ENCODE data around the gene LARGE2. TPM values are rescaled to one million over a fixed set of nuclear protein-coding genes. Genes with fewer than 3 reads are reported as not detected.

LARGE2 gene
- total and polyA plus RNA-seq, 2 experiments from 2014 or later = 4.3 to 9.7 TPM

DNA sequence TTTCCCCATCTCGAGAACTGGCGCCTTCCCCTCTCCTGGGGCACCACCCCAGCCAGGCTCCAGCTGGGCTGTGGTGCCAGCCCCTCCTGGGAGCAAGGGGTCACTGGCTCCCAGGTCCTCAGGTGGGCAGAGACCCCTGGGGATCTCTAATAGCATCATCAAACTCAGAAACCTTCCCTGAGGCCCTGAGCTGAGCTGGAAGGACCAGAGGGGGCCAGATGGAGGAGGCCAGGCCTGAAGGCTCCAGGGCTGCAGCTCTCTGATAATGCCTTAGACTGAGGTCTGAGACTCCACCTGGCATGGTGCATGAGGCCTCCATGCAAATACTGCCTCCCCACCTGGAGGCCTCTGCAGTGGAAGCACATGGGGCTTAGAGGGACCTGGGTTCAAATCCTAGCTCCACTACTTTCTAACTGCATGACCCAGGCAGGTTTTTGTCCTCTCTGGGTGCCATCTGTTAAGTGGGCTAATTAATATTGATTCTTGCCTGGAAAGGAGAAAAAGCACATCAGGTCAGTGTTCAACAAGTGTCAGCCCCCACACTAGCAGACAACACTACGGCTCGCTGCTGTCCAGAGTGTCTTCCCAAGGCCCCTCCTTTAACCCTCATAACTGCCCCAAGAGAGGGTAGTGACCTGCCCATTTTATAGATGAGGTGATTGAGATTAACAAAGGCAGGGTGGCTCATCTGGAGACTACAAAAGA lies 35.5 kb upstream of the LARGE2 start:
- H3K27me3 ChIP-seq = no peaks in the 10 kb centered on the region
- no peak for TF ChIP-seq EZH2phosphoT487 (IDR thresholded peaks at IDR 0.05; ENCODE audit: low read depth, severe bottlenecking, unreplicated experiment)
- TF ChIP-seq, protein P1, sequence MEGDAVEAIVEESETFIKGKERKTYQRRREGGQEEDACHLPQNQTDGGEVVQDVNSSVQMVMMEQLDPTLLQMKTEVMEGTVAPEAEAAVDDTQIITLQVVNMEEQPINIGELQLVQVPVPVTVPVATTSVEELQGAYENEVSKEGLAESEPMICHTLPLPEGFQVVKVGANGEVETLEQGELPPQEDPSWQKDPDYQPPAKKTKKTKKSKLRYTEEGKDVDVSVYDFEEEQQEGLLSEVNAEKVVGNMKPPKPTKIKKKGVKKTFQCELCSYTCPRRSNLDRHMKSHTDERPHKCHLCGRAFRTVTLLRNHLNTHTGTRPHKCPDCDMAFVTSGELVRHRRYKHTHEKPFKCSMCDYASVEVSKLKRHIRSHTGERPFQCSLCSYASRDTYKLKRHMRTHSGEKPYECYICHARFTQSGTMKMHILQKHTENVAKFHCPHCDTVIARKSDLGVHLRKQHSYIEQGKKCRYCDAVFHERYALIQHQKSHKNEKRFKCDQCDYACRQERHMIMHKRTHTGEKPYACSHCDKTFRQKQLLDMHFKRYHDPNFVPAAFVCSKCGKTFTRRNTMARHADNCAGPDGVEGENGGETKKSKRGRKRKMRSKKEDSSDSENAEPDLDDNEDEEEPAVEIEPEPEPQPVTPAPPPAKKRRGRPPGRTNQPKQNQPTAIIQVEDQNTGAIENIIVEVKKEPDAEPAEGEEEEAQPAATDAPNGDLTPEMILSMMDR (IDR thresholded peaks at IDR 0.05; ENCODE audit: poor library complexity) = no peak
- no peak for TF ChIP-seq EZH2 (IDR thresholded peaks at IDR 0.05; ENCODE audit: borderline replicate concordance)
- H3K4me2 ChIP-seq = no peak overlapping the region
- no peaks in the 10 kb centered on the region for H4K20me1 ChIP-seq (ENCODE audit: insufficient read depth, poor library complexity, severe bottlenecking)
- no peaks in the 10 kb centered on the region for H3K9me3 ChIP-seq (ENCODE audit: low read depth)
- DNase-seq (ENCODE audit: low spot score) = no peak
- H3K36me3 ChIP-seq (replicated peaks; ENCODE audit: insufficient read depth, low read depth) = no peaks in the 10 kb centered on the region
- no peaks in the 10 kb centered on the region for H3K4me1 ChIP-seq (ENCODE audit: insufficient read depth)
- H3K79me2 ChIP-seq = no peaks in the 10 kb centered on the region
- H3K4me3 ChIP-seq = no peak overlapping the region
- H3K27ac ChIP-seq = no peak overlapping the region
- no peak overlapping the region for H2AFZ ChIP-seq
- WGBS (ENCODE audit: low lambda C conversion rate, missing lambda C conversion rate) = 89% methylated on average over 4 of the region's 4 CpGs
- H3K9me2 ChIP-seq (replicated peaks; ENCODE audit: insufficient read depth) = no peaks in the 10 kb centered on the region

DNA sequence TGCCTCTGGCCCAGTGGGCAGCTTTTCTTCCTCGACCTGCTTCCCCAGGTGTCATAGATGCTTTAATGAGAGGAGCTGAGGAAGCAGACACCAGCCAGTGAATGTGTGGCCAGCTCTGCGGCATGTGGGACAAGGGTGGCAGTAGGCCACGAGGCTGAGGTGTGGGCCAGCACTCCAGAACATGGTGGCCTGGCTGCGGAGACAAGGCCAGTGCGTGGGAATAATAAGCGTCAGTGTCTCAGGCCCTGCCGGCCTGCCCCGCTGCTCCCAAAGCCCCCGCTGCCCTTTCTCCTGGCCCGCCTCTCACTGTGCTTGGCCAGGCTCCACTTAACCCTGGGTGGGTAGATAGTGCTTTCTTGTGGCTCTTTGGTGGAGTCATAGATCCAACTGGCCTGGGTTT lies 34.9 kb upstream of the LARGE2 start:
- Histone ChIP-seq H4K20me1 (ENCODE audit: insufficient read depth, poor library complexity, severe bottlenecking) (no peaks in the 10 kb centered on the region), H3K4me3 (no peak overlapping the region), H3K4me2 (no peak overlapping the region), H3K9me2 (replicated peaks; ENCODE audit: insufficient read depth) (no peaks in the 10 kb centered on the region), H3K9me3 (ENCODE audit: low read depth) (no peaks in the 10 kb centered on the region), H2AFZ (no peak overlapping the region), H3K4me1 (ENCODE audit: insufficient read depth) (no peaks in the 10 kb centered on the region), H3K27me3 (no peaks in the 10 kb centered on the region), H3K79me2 (no peaks in the 10 kb centered on the region), H3K36me3 (replicated peaks; ENCODE audit: insufficient read depth, low read depth) (no peaks in the 10 kb centered on the region), H3K27ac (no peak overlapping the region)
- TF ChIP-seq EZH2phosphoT487 (IDR thresholded peaks at IDR 0.05; ENCODE audit: low read depth, severe bottlenecking, unreplicated experiment) = no peak
- TF ChIP-seq EZH2 (IDR thresholded peaks at IDR 0.05; ENCODE audit: borderline replicate concordance) = no peak
- TF ChIP-seq, protein P1 (IDR thresholded peaks at IDR 0.05; ENCODE audit: poor library complexity) = no peak
- WGBS (ENCODE audit: low lambda C conversion rate, missing lambda C conversion rate) = 91% methylated on average over 10 of the region's 10 CpGs
- no peak for DNase-seq (ENCODE audit: low spot score)

DNA sequence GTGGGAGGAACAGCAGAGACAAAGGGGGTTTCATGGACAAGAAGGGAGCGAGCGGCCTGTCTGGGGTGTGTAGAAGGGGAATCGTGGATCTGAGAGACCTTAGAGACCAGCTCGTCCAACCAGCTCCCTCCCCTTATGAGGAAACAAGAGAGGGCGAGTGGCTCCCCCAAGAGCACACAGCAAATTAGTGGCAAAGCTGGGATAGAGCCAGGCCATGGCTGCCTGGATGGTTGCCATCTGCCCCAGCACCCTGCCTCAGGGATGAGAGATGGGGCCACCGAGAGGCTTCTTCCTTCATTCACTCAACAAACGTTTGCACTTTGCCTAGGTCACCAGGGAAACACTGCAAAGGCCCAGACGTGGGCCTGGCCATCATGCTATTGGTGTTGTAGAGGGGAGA lies 32.9 kb upstream of the LARGE2 start:
- WGBS (ENCODE audit: low lambda C conversion rate, missing lambda C conversion rate) = 83% methylated on average over 8 of the region's 8 CpGs
- Histone ChIP-seq H3K79me2 (no peaks in the 10 kb centered on the region), H2AFZ (no peak overlapping the region), H3K9me2 (replicated peaks; ENCODE audit: insufficient read depth) (no peaks in the 10 kb centered on the region), H3K4me2 (no peak overlapping the region), H3K27me3 (no peaks in the 10 kb centered on the region), H3K27ac (no peak overlapping the region), H3K4me1 (ENCODE audit: insufficient read depth) (no peaks in the 10 kb centered on the region), H4K20me1 (ENCODE audit: insufficient read depth, poor library complexity, severe bottlenecking) (no peaks in the 10 kb centered on the region), H3K9me3 (ENCODE audit: low read depth) (no peaks in the 10 kb centered on the region), H3K4me3 (no peak overlapping the region), H3K36me3 (replicated peaks; ENCODE audit: insufficient read depth, low read depth) (no peaks in the 10 kb centered on the region)
- TF ChIP-seq EZH2 (IDR thresholded peaks at IDR 0.05; ENCODE audit: borderline replicate concordance) = no peak
- TF ChIP-seq, protein P1 (IDR thresholded peaks at IDR 0.05; ENCODE audit: poor library complexity) = no peak
- TF ChIP-seq EZH2phosphoT487 (IDR thresholded peaks at IDR 0.05; ENCODE audit: low read depth, severe bottlenecking, unreplicated experiment) = no peak
- no peak for DNase-seq (ENCODE audit: low spot score)

Data from hepatocyte (in vitro differentiated cells).